Spinal cord (tissue), 10 donors: ENCODE data around the gene MCM7. TPM values are rescaled to one million over a fixed set of nuclear protein-coding genes. Genes with fewer than 3 reads are reported as not detected.

Experiments used
- DNase-seq, 6 donors: peaks; one replicate each; pipeline versions ENCODE4 v3.0.0 to v3.0.0-alpha.2; 2013 to 2015; ENCODE audit warnings: low spot score in 6 of 6, low read depth in 4 of 6
- H3K27ac ChIP-seq: one replicate; pipeline ENCODE4 v1.5.1; 2013; ENCODE audit warnings: low read depth, low read length, control low read depth
- H3K27me3 ChIP-seq: one replicate; pipeline ENCODE4 v1.6.1; 2013; ENCODE audit warnings: low read length; ENCODE audit not compliant: control insufficient read depth, insufficient read depth
- H3K36me3 ChIP-seq: one replicate; pipeline ENCODE4 v1.6.1; 2013; ENCODE audit warnings: low read length; ENCODE audit not compliant: control insufficient read depth, insufficient read depth
- H3K4me1 ChIP-seq: one replicate; pipeline ENCODE4 v1.6.1; 2013; ENCODE audit warnings: low read length; ENCODE audit not compliant: control insufficient read depth, insufficient read depth
- H3K4me3 ChIP-seq: one replicate; pipeline ENCODE4 v1.5.1; 2013; ENCODE audit warnings: low read depth, low read length, control low read depth
- H3K9me3 ChIP-seq: one replicate; pipeline ENCODE4 v1.6.1; 2013; ENCODE audit warnings: low read length; ENCODE audit not compliant: control insufficient read depth, insufficient read depth
- WGBS: methylation state at CpG from one replicate; pipeline ENCODE4 v1.1.5; 2013; ENCODE audit warnings: missing lambda C conversion rate; ENCODE audit not compliant: insufficient coverage; 5-methylcytosine and 5-hydroxymethylcytosine counted together
- polyA plus RNA-seq, 2 donors: library from polyadenylated mRNA; unstranded; fragments of 120-200 nt; gene quantifications; one replicate each; pipeline ENCODE4 v1.2.1, GENCODE V29; 2013; ENCODE audit not compliant: insufficient read length in 2 of 2
- small RNA-seq: library from RNA; depleted of rRNA; stranded (forward); fragments of <200 nt; gene quantifications from one replicate; pipeline ENCODE3, GENCODE V24; 2014; ENCODE audit warnings: low replicate concordance
- total RNA-seq, 2 donors: library from RNA; depleted of rRNA in 1 of 2; stranded (reverse); fragments of 120-200 nt in 1 of 2; fragments of >200 nt in 1 of 2; gene quantifications; one replicate each; pipeline versions ENCODE4 v1.2.3 to v1.2.4, GENCODE V29; 2013 to 2014
- donor health status: healthy.

The MCM7 gene
- total and polyA plus RNA-seq, 4 donors = 36.7 to 94.7 (median 79.9) TPM

- DNase-seq = no peak
- Histone ChIP-seq H3K4me3 (no peak overlapping the region), H3K27me3 (no peaks in the 10 kb centered on the region), H3K4me1 (no peaks in the 10 kb centered on the region), H3K9me3 (no peaks in the 10 kb centered on the region), H3K27ac (no peak overlapping the region), H3K36me3 (no peaks in the 10 kb centered on the region)
- 76% methylated on average over 5 of the region's 6 CpGs for WGBS
Observed at GRCh38 chr7:100044718-100045117, 56.5 kb downstream of the MCM7 start.

Small RNA genes within 50 kb of the gene (small RNA-seq; reads per million reads assigned to genes)
- 162 reads per million, percentile 98 among the genes with 10 or more reads in this experiment for gene MIR106B
- 1,253 reads per million, percentile 99 among the genes with 10 or more reads in this experiment for gene MIR25
- 767 reads per million, percentile 99 among the genes with 10 or more reads in this experiment for gene MIR93

Other genes with a start within 250 kb of the MCM7 start
- gene OR2AE1, start 224.4 kb downstream of the MCM7 start, total RNA-seq = under 1 TPM in 1 of 2 donors, not detected in 1; 0.20 TPM
- gene OR2AE1, start 224.4 kb downstream of the MCM7 start, polyA plus RNA-seq = under 1 TPM in 1 of 2 donors, not detected in 1; 0.24 TPM
- 10 to 100 TPM; 16.7 to 32.5 TPM for gene TRIM4, start 181.9 kb downstream of the MCM7 start, total RNA-seq
- gene TRIM4, start 181.9 kb downstream of the MCM7 start, polyA plus RNA-seq = 10 to 100 TPM; 16.7 to 20.8 TPM
- 10 to 100 TPM in 1 of 2 donors, 1 to 10 TPM in 1; 4.5 to 12.6 TPM for gene GJC3, start 171.8 kb downstream of the MCM7 start, total RNA-seq
- 1 to 10 TPM in 1 of 2 donors, under 1 TPM in 1; 1.00 to 1.7 TPM for gene GJC3, start 171.8 kb downstream of the MCM7 start, polyA plus RNA-seq
- 1 to 10 TPM; 4.5 to 6.3 TPM for gene AZGP1, start 125.4 kb downstream of the MCM7 start, total RNA-seq
- 1 to 10 TPM in 1 of 2 donors, under 1 TPM in 1; 0.79 to 3.0 TPM for gene AZGP1, start 125.4 kb downstream of the MCM7 start, polyA plus RNA-seq
- gene ZKSCAN1, start 85.8 kb downstream of the MCM7 start, total RNA-seq = 10 to 100 TPM; 60.3 to 97.3 TPM
- gene ZKSCAN1, start 85.8 kb downstream of the MCM7 start, polyA plus RNA-seq = 10 to 100 TPM; 51.7 to 53.4 TPM
- gene ZSCAN21, start 51.6 kb downstream of the MCM7 start, total RNA-seq = 10 to 100 TPM; 10.3 to 27.7 TPM
- gene ZSCAN21, start 51.6 kb downstream of the MCM7 start, polyA plus RNA-seq = 10 to 100 TPM; 17.2 to 21.2 TPM
- gene ZNF3, start 19.7 kb downstream of the MCM7 start, total RNA-seq = 10 to 100 TPM; 28.5 to 49.3 TPM
- 10 to 100 TPM; 33.6 to 35.6 TPM for gene ZNF3, start 19.7 kb downstream of the MCM7 start, polyA plus RNA-seq
- 10 to 100 TPM; 59.9 to 78.4 TPM for gene COPS6, start 12.4 kb downstream of the MCM7 start, total RNA-seq
- 100 to 1,000 TPM; 147 to 167 TPM for gene COPS6, start 12.4 kb downstream of the MCM7 start, polyA plus RNA-seq
- gene AP4M1, start 246 bp upstream of the MCM7 start, total RNA-seq = 10 to 100 TPM; 18.2 to 27.4 TPM
- gene AP4M1, start 246 bp upstream of the MCM7 start, polyA plus RNA-seq = 10 to 100 TPM; 31.4 to 47.7 TPM
- gene TAF6, start 18.0 kb upstream of the MCM7 start, total RNA-seq = 10 to 100 TPM; 25.3 to 26.7 TPM
- gene TAF6, start 18.0 kb upstream of the MCM7 start, polyA plus RNA-seq = 10 to 100 TPM; 61.9 to 73.2 TPM
- gene CNPY4, start 18.2 kb upstream of the MCM7 start, total RNA-seq = 10 to 100 TPM; 22.5 to 65.7 TPM
- 10 to 100 TPM; 29.9 to 33.3 TPM for gene CNPY4, start 18.2 kb upstream of the MCM7 start, polyA plus RNA-seq
- gene MBLAC1, start 25.6 kb upstream of the MCM7 start, total RNA-seq = 1 to 10 TPM; 3.1 to 4.8 TPM
- 1 to 10 TPM; 5.2 to 5.8 TPM for gene MBLAC1, start 25.6 kb upstream of the MCM7 start, polyA plus RNA-seq
- gene LAMTOR4, start 47.5 kb upstream of the MCM7 start, total RNA-seq = 100 to 1,000 TPM in 1 of 2 donors, 10 to 100 TPM in 1; 59.2 to 155 TPM
- 100 to 1,000 TPM; 132 to 160 TPM for gene LAMTOR4, start 47.5 kb upstream of the MCM7 start, polyA plus RNA-seq
- 10 to 100 TPM in 1 of 2 donors, 1 to 10 TPM in 1; 9.4 to 14.6 TPM for gene TRAPPC14, start 57.3 kb upstream of the MCM7 start, total RNA-seq
- 10 to 100 TPM; 47.4 to 54.1 TPM for gene TRAPPC14, start 57.3 kb upstream of the MCM7 start, polyA plus RNA-seq
- 1 to 10 TPM; 5.0 to 8.6 TPM for gene GAL3ST4, start 67.2 kb upstream of the MCM7 start, total RNA-seq
- gene GAL3ST4, start 67.2 kb upstream of the MCM7 start, polyA plus RNA-seq = 10 to 100 TPM; 21.6 to 23.1 TPM
- 1 to 10 TPM; 6.1 to 9.8 TPM for gene GPC2, start 76.0 kb upstream of the MCM7 start, total RNA-seq
- gene GPC2, start 76.0 kb upstream of the MCM7 start, polyA plus RNA-seq = 10 to 100 TPM; 47.7 to 53.6 TPM
- gene STAG3, start 76.5 kb upstream of the MCM7 start, total RNA-seq = 1 to 10 TPM; 2.1 to 2.3 TPM
- 10 to 100 TPM; 33.9 to 67.6 TPM for gene STAG3, start 76.5 kb upstream of the MCM7 start, polyA plus RNA-seq
- not detected for gene PVRIG, start 118.6 kb upstream of the MCM7 start, total RNA-seq
- 10 to 100 TPM; 11.6 to 13.5 TPM for gene PVRIG, start 118.6 kb upstream of the MCM7 start, polyA plus RNA-seq
- gene SPDYE3, start 206.3 kb upstream of the MCM7 start, total RNA-seq = not detected
- 10 to 100 TPM in 1 of 2 donors, 1 to 10 TPM in 1; 8.8 to 16.0 TPM for gene SPDYE3, start 206.3 kb upstream of the MCM7 start, polyA plus RNA-seq